ENCODE results near the gene HFE.
"Not testable (repeated sequence)": the region's sequence is repeated elsewhere in the genome, so short reads cannot be mapped to it uniquely, and the experiment has no call there.

Gene HFE, protein sequence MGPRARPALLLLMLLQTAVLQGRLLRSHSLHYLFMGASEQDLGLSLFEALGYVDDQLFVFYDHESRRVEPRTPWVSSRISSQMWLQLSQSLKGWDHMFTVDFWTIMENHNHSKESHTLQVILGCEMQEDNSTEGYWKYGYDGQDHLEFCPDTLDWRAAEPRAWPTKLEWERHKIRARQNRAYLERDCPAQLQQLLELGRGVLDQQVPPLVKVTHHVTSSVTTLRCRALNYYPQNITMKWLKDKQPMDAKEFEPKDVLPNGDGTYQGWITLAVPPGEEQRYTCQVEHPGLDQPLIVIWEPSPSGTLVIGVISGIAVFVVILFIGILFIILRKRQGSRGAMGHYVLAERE
- long read RNA-seq, donor 1, full-length matches to known transcripts, result 1 of 1 reads
- long read RNA-seq, donor 1, partial matches to known transcripts, result 0 of 1 reads
- long read RNA-seq, donor 1, other reads (novel, unspliced or antisense), result 0 of 1 reads
- long read RNA-seq, donor 2, result 0 reads
- long read RNA-seq, donor 3, result 0 reads
- long read RNA-seq, donor 4, full-length matches to known transcripts, result 3 of 3 reads
- long read RNA-seq, donor 4, partial matches to known transcripts, result 0 of 3 reads
- long read RNA-seq, donor 4, other reads (novel, unspliced or antisense), result 0 of 3 reads
- long read RNA-seq, donor 5, full-length matches to known transcripts, result 2 of 2 reads
- long read RNA-seq, donor 5, partial matches to known transcripts, result 0 of 2 reads
- long read RNA-seq, donor 5, other reads (novel, unspliced or antisense), result 0 of 2 reads
- long read RNA-seq, donor 6, full-length matches to known transcripts, result 1 of 1 reads
- long read RNA-seq, donor 6, partial matches to known transcripts, result 0 of 1 reads
- long read RNA-seq, donor 6, other reads (novel, unspliced or antisense), result 0 of 1 reads
- long read RNA-seq, donor 7, full-length matches to known transcripts, result 1 of 7 reads
- long read RNA-seq, donor 7, partial matches to known transcripts, result 6 of 7 reads
- long read RNA-seq, donor 7, other reads (novel, unspliced or antisense), result 0 of 7 reads
- long read RNA-seq, donor 8, result 0 reads

DNA sequence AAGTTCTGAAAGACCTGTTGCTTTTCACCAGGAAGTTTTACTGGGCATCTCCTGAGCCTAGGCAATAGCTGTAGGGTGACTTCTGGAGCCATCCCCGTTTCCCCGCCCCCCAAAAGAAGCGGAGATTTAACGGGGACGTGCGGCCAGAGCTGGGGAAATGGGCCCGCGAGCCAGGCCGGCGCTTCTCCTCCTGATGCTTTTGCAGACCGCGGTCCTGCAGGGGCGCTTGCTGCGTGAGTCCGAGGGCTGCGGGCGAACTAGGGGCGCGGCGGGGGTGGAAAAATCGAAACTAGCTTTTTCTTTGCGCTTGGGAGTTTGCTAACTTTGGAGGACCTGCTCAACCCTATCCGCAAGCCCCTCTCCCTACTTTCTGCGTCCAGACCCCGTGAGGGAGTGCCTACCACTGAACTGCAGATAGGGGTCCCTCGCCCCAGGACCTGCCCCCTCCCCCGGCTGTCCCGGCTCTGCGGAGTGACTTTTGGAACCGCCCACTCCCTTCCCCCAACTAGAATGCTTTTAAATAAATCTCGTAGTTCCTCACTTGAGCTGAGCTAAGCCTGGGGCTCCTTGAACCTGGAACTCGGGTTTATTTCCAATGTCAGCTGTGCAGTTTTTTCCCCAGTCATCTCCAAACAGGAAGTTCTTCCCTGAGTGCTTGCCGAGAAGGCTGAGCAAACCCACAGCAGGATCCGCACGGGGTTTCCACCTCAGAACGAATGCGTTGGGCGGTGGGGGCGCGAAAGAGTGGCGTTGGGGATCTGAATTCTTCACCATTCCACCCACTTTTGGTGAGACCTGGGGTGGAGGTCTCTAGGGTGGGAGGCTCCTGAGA is at the start of gene HFE:
Gene HFE, plus strand, starts transcription at position 146 of the 832 bp plus-strand sequence. Its CDS starts 12 bp downstream, at position 158.
- peak; percentile 81 for DNase-seq

DNA sequence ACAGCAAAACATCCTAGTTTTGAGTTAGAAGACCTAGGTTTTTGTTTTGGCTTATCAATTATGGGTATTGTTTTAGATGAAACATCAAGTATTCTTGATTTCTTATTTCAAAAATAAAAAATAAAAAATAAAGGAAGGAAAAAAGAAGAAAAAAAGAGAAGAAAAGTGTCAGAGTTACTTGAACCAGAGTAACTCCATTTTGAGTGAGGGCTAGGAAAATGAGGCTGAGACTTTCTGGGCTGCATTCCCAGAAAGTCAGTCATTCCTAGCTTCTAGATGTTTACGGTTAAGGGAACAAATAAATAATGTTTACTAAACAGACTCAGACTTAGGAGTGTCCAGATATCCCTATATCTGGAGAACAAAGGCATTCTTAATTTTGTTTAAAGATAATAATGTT is 45.3 kb upstream of the HFE start:
- DNase-seq, result no peak

DNA sequence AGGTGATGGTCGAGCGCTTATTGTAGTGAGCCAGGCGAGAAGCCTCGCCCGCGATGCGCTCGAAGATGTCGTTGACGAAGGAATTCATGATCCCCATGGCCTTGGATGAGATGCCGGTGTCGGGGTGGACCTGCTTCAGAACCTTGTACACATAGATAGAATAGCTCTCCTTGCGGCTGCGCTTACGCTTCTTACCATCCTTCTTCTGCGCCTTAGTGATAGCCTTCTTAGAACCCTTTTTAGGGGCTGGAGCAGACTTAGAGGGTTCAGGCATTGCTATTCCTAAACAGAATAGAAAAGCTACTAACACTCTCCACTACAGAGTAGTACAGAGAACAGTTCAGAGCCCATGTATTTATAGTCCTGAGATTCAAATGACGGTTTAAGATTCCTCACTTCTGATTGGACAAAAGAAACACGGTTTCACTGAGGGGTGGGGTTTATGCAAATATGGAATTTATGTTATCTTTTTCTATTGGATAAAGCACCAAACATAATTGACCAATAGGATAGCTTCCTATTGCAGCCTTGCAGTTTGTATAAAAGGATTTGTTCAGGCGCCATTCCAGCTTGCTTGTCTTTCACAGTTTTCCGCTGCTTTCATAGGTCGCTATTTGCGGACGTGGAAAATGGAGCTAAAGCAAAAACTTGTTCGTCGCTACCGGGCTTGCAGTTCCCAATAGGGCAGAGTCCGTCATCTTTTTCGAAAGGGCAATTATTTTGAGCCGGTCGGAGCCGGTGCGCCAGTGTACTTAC is 43.7 kb upstream of the HFE start:
- peak; percentile 86 for DNase-seq

DNA sequence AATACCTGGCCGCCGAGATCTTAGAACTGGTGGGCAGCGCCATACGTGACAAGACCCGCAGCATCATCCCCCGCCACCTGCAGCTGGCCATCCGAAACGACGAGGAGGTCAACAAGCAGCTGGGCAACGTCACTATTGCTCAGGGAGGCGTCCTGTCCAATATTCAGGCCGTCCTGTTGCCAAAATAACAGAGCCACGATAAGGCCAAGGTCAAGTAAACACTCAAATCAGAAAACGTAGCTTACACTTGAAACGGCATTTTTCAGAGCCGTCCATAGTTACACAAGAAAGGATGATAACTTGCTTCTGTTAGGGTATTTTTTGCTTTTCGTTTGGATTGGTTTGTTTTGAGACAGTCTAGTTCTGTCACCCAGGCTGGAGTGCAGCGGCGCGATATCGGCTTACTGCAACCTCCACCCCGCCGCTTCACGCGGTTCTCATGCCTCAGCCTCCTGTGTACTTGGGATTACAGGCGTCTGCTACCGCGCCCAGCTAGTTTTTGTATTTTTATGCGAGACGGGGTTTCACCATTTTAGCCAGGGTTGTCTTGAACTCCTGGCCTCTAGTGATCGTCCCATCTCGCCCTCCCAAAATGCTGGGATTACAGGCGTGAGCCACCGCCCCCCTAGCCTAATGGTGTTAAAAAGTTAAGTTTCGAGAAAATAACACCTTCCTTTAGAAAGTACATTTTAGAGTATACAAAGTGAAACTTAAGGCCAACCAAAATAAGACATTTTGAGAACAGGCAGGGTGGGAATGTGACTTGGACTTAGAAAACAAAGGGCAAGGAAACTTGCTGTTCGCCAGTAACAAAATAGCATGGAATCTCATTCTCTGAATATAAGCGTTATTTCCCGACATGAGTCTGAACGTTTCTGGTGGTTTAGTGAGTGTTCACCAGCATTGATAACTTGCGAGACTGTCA is 42.8 kb upstream of the HFE start:
- peak; percentile 87 for DNase-seq

DNA sequence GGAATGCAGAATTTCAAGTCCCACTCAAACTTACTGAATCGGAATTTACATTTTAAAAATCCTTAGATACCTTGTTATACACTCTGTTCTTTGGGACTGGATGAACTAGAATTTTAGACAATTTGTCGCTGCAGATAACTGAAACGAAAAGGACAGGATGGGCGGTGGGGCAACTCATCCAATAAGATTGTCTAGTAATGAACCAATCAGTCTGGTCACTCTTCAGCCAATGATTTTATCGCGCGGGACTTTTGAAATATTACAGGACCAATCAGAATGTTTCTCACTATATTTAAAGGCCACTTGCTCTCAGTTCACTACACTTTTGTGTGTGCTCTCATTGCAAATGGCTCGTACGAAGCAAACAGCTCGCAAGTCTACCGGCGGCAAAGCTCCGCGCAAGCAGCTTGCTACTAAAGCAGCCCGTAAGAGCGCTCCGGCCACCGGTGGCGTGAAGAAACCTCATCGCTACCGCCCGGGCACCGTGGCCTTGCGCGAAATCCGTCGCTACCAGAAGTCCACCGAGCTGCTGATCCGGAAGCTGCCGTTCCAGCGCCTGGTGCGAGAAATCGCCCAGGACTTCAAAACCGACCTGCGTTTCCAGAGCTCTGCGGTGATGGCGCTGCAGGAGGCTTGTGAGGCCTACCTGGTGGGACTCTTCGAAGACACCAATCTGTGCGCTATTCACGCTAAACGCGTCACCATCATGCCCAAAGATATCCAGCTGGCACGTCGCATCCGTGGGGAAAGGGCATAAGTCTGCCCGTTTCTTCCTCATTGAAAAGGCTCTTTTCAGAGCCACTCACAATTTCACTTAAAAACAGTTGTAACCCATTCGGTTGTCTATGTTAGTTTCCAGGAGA is 41.9 kb upstream of the HFE start:
- peak; percentile 87 for DNase-seq

DNA sequence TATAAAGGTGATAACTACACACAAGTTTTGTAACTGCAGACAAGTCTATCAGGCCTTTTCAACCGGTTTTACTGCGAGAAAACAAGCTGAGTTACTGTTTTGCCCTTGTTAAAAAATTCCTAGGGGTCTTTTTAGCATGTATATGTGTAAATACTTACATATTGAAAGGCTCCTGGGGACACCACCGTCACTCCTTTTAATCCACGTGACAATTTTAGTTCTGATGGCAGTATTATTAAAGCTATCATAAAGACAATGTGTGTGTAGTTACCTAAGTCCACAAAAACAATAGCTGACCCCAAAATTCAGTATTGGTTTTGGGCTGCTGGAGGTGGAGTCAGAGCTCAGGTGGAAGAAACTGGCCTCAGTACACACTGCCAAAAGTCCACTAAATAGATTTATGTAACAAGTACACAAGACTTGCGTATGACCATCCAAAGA is 41.3 kb upstream of the HFE start:
- no peak for DNase-seq

DNA sequence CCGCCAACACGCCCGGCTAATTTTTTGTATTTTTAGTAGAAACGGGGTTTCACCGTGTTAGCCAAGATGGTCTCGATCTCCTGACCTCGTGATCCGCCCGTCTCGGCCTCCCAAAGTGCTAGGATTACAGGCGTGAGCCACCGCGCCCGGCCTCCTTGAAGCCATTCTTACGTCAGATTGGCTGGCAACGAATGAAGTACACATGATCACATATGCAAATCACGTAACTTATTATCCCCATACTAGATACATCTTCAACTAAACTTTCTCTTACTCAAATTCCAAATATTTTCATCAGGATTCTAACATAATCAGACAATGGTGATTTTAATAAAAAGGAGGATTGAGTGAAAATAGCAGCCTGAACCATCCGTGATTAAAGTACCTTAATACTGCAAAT is 39.9 kb upstream of the HFE start:
- DNase-seq, result not testable (repeated sequence)

DNA sequence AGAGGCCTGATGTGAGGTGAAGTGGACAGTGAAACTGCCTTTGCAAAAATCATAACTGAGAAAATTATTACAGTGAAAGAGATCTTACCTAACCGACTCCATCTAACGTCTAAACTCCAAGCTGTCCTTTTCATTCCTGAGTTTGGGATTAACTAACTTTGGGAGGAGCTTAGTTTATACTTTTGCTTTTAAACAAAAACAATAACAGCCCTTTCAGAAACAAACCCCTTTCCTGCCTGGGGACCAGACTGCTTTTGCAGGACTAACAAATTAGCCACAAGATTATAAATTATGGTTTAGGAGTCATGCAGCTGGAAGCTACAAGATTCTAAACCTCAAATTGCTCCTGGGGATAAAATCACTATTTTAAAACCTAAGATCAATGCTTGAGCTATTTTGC is 38.6 kb upstream of the HFE start:
- DNase-seq, result no peak

DNA sequence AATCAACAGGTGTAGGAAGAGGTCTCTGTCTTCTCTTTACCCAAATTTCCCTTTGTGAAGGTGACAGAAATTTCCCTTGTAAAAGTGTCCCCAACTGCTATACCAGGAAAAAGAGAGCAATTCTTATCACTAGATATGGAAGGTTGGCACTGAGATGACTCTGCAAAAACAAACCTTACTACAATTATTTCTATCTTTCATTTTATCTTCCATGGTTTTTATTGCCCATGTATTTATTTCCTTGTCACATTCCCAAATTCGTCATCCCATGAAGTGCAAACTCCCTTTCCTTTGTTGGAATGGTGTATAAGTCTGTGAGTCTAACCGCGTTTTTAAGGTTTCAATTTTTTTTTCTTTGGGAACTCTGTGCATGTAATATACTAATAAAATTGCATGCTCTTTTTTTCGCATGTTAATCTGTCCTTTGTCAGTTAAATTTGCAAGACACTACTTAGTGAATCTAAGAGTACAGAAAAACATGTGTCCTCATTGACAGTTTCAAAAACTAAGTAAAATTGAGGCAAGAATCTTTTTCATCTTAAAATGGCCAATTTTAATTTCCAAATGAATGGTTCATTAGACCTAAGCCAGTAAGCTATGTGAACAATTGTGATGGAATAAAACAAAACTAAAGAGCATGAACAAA is 35.4 kb upstream of the HFE start:
- DNase-seq, result no peak

DNA sequence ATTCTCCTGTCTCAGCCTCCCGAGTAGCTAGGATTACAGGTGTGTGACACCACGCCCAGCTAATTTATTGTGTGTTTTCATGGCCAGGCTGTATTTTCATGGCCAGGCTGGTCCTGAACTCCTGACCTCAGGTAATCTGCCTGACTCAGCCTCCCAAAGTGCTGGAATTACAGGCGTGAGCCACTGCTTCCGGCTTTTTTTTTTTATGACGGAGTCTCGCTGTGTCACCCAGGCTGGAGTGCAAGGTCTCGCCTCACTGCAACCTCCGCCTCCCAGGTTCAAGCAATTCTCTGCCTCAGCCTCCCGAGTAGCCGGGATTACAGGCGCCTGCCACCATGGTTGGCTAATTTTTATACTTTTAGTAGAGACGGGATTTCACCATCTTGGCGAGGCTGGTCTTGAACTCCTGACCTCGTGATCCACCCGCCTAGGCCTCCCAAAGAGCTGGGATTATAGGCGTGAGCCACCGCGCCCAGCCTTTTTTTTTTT is 34.4 kb upstream of the HFE start:
- not testable (repeated sequence) for DNase-seq

DNA sequence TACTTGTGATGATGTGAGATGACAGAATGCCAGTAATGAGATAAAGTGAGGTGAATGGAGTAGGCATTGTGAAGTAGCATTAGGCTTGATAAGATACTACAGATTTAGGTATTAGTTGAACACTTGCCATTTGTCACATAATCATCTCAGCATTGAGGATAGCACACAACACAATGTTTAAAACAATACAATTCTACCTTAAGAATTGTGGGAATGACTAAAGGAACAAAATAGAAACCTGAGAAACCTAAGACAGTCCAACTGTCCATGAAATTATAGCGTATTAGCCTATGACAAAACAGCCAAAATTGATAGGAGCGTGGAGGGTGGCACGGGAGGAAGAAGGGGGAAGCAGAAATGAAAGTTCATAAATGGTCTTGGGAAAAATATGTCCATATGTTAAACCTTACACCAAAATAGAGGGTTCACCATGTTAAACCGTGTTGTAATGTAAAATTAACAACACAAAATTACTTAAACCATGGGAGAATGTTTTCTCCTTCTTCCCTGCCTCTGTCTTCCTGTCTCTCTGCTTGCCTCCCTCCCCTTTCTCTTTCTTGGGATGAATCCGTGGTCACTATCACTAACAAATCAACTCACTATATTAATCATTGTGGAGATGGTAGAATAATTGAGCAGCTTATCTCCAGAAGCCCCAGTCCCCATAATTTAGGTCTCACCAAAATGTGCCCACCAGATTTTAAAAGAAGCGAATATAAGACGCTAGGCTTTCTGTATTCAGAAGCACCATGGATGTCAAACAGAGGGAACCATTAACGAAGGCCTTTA is 33.0 kb upstream of the HFE start:
- DNase-seq, result no peak

DNA sequence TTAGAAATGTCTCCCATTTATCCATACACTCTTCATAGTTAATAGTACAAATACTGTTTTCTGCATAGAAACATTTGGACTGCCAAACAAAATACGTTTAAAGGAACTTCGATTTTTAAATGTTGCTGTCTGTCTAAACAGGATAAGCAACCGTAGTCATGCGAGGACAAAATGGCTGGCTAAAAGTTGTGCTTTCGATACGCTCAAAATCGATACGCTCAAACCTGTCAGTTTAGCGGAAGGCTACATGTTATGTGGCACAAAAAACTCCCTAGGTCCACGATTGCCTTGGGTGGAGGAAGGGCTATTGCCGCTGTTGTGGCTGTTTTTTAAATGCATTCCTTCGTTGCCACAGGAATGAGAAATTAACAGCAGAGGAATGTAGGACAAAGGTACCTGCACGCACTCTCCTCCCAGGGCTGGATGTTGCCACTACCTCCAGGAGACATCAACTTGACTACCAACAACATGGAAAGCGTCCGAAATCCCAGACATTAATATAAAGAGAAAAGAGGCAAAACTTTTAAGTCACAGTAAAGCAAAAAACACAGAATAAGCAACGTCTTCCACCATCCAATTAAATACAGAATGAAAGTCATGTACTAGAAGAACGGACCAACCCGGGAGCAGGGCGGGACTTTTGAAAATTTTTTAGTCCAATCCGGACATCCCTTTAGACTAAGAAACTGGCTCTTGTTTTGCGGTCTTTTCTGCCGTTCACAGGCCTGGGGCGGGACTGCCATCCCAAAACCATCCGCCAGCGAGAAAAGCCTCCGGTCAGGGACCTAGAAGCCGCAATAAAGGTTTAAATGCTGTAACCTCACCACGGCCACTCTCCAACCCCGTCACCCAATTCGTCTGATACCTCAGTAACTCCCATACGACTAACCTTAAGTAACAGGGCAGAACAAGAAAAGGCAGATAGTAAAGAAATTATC is 32.2 kb upstream of the HFE start:
- peak; percentile 88 for DNase-seq

DNA sequence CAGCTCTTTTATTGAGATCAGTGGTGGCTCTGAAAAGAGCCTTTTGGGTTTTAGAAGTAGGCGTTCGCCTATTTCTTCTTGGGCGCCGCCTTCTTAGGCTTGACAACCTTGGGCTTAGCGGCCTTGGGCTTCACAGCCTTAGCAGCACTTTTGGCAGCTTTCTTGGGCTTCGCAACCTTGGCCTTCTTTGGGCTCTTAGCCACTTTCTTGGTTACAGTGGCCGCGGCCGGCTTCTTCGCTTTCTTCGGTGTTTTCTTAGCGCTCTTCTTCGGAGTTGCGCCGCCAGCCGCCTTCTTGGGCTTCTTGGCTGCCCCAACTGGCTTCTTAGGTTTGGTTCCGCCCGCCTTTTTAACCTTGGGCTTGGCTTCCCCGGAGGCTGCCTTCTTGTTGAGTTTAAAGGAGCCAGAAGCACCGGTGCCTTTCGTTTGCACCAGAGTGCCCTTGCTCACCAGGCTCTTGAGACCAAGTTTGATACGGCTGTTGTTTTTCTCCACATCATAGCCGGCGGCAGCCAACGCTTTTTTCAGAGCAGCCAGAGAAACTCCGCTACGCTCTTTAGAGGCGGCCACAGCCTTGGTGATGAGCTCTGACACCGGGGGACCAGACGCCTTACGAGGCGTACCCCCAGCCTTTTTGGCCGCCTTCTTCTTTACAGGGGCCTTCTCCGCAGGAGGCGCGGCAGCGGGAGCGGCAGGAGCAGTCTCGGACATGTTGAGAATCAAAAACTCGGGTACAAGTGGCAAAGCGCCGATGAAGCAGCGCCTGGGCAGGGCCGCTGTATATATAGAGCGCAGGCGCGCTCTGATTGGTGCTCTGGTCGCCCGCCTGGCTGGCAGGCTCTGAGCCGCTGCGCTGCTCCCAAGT is 31.3 kb upstream of the HFE start:
- peak; percentile 93 for DNase-seq

DNA sequence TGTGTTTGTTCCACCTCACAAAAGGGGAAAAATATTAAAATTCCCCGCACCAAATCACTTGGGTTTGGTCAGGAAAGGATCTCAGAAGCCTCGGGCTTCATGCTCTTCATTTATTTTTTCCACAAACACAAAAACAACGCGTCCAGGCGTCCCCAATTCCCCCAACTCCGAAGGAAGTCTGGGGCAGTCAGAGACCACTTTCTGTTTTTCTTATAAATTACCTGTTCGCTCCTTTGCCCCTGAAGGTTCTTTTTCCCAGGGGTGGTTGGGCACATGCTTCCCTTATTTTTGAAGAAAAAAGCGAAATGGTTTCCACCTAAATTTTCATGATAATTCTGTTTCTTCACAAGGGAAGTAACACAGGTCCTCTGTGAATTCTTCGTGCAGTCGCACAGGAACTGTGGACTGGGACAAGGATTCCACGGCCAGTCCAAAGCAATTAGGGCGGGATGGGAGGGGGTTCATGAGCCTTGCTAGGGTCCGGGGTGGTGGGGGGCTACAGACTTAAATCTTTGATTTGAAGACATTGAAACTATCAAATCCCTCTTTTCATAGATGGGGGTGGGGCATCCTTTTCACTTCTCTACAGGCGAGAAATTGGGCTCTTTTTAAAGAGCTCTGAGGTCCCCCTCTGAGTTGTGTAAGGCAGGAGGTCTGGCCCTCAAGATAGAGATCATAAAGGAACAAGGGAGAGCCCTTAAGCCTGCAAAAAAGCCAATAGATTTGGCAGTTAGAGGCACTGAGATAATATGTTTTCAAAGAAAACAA is 30.5 kb upstream of the HFE start:
- DNase-seq, result peak; percentile 90

DNA sequence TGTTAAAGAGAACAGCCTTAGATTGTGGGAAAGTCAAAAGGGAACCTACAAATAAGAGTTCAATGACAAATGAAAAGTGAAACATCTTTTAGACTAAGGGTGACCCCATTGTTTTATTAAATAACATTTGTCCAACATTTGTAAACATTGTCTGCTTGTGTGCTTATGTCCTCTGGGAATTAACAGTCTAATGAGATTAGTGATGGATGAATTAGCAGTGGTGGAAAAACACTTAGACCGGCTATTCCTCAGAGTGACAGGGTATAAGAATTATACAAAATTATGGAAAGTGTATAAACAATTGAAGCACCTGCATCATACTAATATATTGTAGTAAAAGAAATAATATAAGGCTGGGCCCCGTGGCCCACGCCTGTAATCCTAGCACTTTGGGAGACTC is 29.3 kb upstream of the HFE start:
- DNase-seq, result no peak

Data from right kidney (tissue), 9 donors.